ENCODE measurements around the gene FHIT. TPM values are rescaled to one million over a fixed set of nuclear protein-coding genes. Genes with fewer than 3 reads are reported as not detected.
"Not testable (repeated sequence)": the region's sequence is repeated elsewhere in the genome, so short reads cannot be mapped to it uniquely, and the experiment has no call there.

FHIT gene
- total RNA-seq, 1 donor from 2014 or later: 26.0 TPM

- no peak for DNase-seq (ENCODE audit: low spot score)
These were observed 1312.4 kb downstream of the FHIT start for GRCh38 chr3:59938828-59939227.

DNA sequence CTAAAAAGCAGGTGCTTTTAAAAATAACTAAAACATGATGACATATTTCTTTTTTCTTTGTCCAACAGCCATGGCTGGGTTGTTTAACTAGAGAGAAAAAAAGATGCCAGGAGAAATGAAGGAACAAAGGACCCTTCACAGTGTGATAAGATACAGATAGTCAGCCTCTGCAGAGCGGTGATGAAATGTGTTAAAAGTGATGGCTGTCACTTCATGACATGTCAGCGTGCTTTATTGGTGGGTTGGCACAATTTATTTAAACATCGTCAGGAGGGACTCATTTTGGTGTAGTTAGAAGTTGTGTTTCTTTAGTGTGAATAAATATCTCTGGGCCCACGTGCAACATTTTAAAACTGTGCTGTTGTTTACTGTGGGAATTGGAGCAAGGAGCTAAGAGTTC lies 1314.1 kb downstream of the FHIT start:
- DNase-seq (ENCODE audit: low spot score): no peak

GRCh38 chr3:59936472-59936871 lies 1314.8 kb downstream of the FHIT start:
- no peak for DNase-seq (ENCODE audit: low spot score)

GRCh38 chr3:59935025-59935424 lies 1316.2 kb downstream of the FHIT start:
- no peak for DNase-seq (ENCODE audit: low spot score)

DNA sequence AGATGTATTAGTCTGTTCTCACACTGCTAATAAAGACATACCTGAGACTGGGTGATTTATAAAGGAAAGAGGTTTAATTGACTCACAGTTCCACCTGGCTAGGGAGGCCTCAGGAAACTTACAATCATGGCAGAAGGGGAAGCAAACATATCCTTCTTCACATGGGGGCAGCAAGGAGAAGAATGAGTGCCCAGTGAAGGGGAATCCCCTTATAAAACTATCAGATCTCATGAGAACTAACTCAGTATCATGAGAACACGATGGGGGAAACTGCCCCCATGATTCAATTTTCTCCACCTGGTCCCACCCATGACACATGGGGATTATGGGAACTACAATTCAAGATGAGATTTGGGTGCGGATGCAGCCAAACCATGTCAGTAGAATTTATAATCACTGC lies 1316.7 kb downstream of the FHIT start:
- not testable (repeated sequence) for DNase-seq (ENCODE audit: low spot score)

DNA sequence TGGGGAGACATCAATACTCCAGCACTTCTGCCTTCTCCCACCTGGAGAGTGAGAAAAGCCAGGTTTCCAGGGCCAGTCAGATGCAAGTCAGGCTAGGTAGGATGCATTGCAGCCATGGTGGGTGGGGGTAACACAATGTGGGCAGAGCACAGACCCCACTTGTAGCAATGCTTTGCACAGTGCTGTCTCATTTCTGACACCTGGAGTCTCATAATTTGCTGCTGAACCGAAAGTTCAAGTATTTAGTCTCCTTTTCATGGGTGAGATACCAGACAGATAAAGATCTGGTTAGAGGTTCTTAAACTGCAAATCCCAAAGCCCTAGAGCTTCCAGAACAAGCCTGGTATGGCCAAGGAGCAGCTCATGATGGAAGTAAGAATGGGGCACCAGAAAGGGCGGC lies 1321.1 kb downstream of the FHIT start:
- DNase-seq (ENCODE audit: low spot score): no peak

DNA sequence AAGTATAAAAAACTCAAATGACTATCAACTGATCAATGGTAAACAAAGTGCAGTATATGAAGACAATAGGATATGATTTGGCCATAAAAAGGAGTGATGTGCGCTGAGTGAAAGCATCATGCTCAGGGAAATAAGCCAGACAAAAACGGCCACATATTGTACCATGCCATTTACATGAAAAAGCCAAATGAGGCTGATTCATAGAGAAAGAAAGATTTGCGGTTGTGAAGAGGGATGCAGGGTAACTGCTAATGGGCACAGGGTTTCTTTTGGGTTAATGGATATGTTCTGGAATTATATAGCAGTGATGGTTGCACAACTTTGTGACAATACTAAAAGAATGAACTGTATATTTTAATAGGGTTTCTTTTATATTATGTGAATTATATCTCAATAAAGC lies 1324.2 kb downstream of the FHIT start:
- DNase-seq (ENCODE audit: low spot score): no peak

DNA sequence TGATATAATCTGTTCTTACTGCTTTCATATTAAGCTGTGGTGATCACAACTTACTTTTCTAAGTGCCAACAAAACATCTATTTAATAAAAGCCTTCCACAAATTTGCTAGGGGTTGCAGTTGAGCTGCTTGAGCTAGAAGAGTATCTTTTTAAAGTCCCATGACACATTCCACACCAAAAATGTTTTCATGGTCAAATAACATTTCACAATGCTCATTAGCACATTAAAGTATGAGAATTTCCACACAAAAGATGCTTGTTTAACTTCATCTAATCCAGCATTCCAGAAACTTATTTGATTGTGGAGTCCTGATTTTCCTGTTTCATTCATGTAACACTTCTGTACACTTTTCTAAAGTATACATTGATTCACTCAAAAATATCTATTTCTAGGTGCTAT lies 1325.3 kb downstream of the FHIT start:
- no peak for DNase-seq (ENCODE audit: low spot score)

- DNase-seq (ENCODE audit: low spot score): no peak
These were observed 1329.1 kb downstream of the FHIT start for GRCh38 chr3:59922192-59922591.

DNA sequence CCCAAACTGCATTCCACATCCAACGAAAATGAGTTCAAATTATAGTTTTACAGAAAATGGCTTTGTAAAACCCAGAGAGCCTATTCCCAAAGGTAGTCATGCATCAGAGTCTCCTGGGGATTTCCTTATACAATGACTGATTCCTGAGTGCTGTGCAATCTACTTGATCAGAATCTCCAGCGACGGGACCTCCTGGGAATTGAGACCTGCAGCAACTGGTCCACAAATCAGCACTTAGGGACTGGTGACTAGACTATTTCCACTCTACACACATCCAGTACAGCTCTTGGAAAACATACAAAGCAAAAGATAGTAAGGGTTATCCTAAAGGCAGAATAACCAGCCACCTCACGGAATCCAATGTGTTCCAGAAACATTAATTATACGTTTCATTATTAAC lies 1330.4 kb downstream of the FHIT start:
- DNase-seq (ENCODE audit: low spot score): no peak

GRCh38 chr3:59919586-59919985 lies 1331.7 kb downstream of the FHIT start:
- no peak for DNase-seq (ENCODE audit: low spot score)

GRCh38 chr3:59914251-59914650 lies 1337.0 kb downstream of the FHIT start:
- DNase-seq (ENCODE audit: low spot score): no peak

DNA sequence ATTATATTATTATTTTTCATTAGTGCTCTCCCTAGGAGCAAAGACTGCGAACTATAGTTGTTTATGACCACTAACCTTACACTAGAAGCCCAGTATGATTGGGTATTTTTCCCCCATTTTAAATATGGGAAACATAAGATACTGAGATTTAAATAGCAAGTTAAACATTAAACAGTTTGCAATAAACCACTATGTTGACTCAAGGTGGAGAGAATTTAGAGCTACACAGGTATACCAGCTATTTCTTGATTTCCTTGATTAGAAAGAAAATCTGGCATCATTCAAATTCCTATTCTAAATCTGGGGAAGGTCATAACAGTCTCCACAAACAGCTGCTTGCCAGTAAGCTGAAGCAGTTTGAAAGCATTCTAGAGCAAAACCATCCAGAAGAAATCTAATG lies 1337.6 kb downstream of the FHIT start:
- no peak for DNase-seq (ENCODE audit: low spot score)

GRCh38 chr3:59908701-59909100 lies 1342.6 kb downstream of the FHIT start:
- DNase-seq (ENCODE audit: low spot score): no peak

DNA sequence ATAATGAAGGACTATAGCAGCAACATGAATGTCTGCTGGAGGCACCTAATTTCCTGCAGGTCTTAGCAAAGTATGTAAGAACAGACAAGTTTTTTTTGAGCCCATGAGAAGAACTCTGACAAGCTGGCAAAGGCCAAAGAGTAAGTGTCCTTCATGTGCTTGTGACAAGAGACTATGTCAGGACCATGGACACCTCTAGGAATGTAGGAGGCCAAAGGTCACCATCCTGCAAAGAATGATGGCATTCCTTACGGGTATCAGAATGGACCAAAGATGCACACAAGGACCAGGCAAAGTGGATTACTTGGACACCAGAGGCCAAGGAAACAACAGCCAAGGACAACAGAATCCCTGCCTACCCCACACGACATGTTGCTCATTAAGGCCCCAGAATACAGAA lies 1343.0 kb downstream of the FHIT start:
- DNase-seq (ENCODE audit: low spot score): no peak

DNA sequence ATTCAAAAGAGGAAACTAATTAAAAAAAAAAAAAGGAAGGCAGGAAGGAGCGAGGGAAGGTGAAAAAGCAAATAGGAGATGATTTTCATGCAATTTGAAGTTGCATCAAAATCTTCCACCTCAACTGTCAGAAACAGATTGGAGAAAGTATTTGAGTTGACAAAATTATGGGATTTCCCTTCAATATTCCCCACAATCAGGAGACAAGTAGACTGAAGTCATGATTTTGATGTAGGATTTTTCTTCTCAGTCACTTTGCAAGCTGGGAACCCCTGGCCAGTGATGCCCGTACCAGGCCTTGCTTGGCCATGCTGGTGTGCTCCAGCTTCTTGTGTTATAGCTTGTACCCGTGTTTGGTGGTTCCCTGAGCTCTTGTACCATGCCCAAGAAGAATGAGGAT lies 1347.0 kb downstream of the FHIT start:
- DNase-seq (ENCODE audit: low spot score): no peak

DNA sequence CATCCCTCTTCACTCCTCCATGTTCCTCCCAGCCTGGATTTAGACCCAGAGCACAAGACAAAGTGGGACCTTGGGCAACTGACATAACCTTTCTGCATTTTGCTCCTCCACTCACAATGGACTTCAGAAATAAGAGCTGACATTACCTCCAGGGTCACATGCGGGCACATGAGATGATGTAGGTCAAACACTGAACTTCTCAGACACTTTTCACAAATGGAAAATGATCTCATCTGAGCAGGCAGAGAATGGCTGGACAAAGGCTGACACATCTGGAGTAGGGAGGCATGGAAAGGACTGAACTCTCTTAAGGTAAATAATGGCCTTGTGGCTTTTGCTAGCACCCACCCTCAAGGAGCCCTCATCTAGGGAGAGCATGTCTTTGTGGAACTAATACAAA lies 1352.2 kb downstream of the FHIT start:
- no peak for DNase-seq (ENCODE audit: low spot score)

DNA sequence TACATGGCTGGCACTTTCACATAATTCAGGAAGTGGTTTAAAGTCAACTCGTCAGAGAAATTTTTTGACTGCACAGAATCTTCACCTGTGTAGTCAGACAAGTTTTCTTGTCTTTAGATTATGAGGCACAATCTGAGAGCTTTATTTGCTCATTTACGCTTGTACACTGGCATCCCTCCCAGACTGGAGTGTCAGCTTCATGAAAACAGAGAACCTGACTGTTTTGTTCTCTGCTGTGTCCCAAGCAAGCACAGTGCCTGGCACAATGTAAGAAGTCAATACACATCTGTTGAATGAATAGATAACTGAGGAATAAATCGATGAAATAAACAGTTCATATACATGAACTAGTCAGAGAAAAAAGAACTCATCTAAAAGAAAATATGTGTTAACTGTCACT lies 1355.3 kb downstream of the FHIT start:
- no peak for DNase-seq (ENCODE audit: low spot score)

DNA sequence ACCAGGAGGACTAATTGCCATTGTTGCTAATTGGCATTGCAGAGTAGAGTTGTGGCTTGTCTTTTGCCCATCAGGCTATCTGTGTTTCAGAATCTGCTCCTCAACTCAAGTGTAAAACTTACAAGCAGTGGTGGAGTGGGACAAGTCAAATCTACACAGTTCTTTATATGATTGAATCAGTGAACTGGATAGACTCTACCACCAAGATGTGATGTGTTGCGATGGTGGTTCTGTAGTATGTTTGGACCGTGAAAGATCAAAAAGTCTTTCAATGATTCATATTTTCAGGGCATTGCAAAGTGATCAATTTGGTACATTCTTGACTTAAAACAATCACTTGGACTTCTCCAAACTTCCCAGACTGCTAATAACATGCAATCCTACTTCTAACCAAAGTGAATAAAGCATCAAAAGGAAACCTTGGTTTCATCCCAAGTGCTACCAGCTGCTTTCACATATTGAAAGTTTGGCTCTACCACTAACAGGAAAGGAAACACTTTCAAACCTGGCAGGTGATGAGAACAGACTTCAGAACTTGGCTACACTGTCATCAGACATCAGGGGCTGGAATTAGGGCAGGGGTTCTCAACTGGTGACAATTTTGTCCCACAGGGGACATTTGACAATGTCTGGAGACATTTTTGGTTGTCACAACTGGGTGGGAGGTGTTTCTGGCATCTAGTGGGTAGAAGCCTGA lies 1356.7 kb downstream of the FHIT start:
- no peak for DNase-seq (ENCODE audit: low spot score)

- DNase-seq (ENCODE audit: low spot score): no peak
These were observed 1360.6 kb downstream of the FHIT start for GRCh38 chr3:59890639-59891038.

- no peak for DNase-seq (ENCODE audit: low spot score)
These were observed 1364.5 kb downstream of the FHIT start for GRCh38 chr3:59886790-59887189.

DNA sequence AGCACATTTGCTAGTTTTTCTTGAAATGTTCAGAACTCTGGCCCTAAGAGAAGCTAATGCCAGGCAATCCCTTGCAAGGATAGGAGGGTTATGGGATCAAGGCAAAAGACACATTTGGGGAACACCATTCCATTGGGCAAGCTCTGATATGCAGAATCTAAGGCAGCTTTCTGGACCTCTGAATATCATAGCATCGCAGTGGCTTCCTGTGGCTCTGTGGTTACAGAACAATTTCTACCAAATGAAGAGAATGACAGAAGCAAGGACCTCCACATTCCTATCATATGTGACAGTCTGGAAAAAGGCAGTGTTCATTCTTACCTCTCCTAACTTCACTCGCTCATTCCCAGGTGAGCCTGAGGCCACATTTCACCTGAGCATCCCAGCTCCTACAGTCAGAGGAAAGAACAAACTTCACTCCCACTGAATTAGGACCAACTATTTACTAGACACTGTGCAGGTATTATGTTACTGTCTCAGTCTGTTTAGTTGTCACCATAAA lies 1365.3 kb downstream of the FHIT start:
- no peak for DNase-seq (ENCODE audit: low spot score)

DNA sequence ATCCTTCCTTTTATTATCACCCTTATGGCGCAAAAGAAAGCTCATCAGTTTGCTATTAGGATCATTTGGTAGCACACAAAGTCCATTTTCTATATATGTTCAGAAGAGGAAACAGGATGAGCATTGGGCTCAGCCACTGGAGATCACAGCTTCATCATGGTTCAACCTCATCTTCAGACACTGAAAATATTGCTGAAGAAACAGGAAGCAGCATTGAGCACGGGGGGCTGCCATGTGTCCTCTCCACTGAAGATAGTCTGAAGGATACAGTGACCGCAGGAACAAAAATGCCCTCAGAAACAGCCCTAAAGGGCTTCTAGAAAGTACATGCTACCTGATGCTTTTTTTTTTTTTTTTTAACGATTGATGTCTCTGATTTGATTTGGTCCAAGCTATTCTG lies 1366.2 kb downstream of the FHIT start:
- DNase-seq (ENCODE audit: low spot score): no peak

- no peak for DNase-seq (ENCODE audit: low spot score)
These were observed 1366.8 kb downstream of the FHIT start for GRCh38 chr3:59884409-59884808.

Data from ureter (tissue), 1 donor.